ENCODE data around the gene TF. TPM values are rescaled to one million over a fixed set of nuclear protein-coding genes. Genes with fewer than 3 reads are reported as not detected.
A peak's percentile ranks its signal among the peaks of the same experiment; 100 is the strongest.

The TF gene
- total and polyA plus RNA-seq, 4 donors = 5,045 to 9,659 (median 6,266) TPM

DNA sequence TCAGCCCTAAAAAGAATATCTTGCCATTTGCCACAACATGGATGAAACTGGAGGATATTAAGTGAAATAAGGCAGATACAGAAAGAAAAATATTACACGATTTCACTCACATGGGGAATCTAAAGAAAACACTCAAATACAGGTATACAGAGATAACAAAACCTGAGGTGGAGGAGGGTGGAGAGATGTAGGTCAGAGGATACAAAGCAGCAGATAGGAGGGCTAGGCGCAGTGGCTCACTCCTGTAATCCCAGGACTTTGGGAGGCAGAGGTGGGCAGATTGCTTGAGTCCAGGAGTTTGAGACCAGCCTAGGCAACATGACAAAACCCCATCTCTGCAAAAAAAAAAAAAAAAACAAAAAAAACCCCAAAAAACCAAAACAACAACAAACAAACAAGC is 36.3 kb downstream of the TF start:
- Histone ChIP-seq H3K9ac (ENCODE audit: low read depth in 1 of 2, low read length in 2 of 2) (no peak overlapping the region), H3K9me3 (ENCODE audit: control insufficient read depth in 4 of 4, low read length in 3 of 4) (no peaks in the 10 kb centered on the region), H3K36me3 (ENCODE audit: control insufficient read depth in 4 of 4, insufficient read depth in 3 of 4, low read depth in 1 of 4, low read length in 3 of 4) (peaks cover 0 to 19% (median 12%) of the 10 kb centered on the region in 4 donors), H3K4me1 (ENCODE audit: control insufficient read depth in 4 of 4, insufficient read depth in 4 of 4, low read length in 3 of 4) (no peaks in the 10 kb centered on the region), H3K4me3 (ENCODE audit: low read depth in 1 of 3, low read length in 3 of 3) (no peak overlapping the region), H3K27ac (ENCODE audit: low read depth in 1 of 2, low read length in 2 of 2) (no peak overlapping the region), H3K27me3 (ENCODE audit: control insufficient read depth in 4 of 4, insufficient read depth in 4 of 4, low read length in 3 of 4) (no peaks in the 10 kb centered on the region)
- 55% methylated on average over 2 of the region's 2 CpGs for WGBS
- TF ChIP-seq JUND (IDR thresholded peaks at IDR 0.05) (peak in 1 of 2 donors; percentile 47), MAX (IDR thresholded peaks at IDR 0.05) (no peak), EGR1 (IDR thresholded peaks at IDR 0.05; ENCODE audit: low read depth in 2 of 2) (no peak)
- no peak for DNase-seq (ENCODE audit: low spot score)

- Histone ChIP-seq H3K9ac (ENCODE audit: low read depth in 1 of 2, low read length in 2 of 2) (no peak overlapping the region), H3K27me3 (ENCODE audit: control insufficient read depth in 4 of 4, insufficient read depth in 4 of 4, low read length in 3 of 4) (no peaks in the 10 kb centered on the region), H3K4me1 (ENCODE audit: control insufficient read depth in 4 of 4, insufficient read depth in 4 of 4, low read length in 3 of 4) (no peaks in the 10 kb centered on the region), H3K36me3 (ENCODE audit: control insufficient read depth in 4 of 4, insufficient read depth in 3 of 4, low read depth in 1 of 4, low read length in 3 of 4) (peaks cover 0 to 9% (median 3%) of the 10 kb centered on the region in 4 donors), H3K9me3 (ENCODE audit: control insufficient read depth in 4 of 4, low read length in 3 of 4) (no peaks in the 10 kb centered on the region), H3K27ac (ENCODE audit: low read depth in 1 of 2, low read length in 2 of 2) (no peak overlapping the region), H3K4me3 (ENCODE audit: low read depth in 1 of 3, low read length in 3 of 3) (no peak overlapping the region)
- no peak for DNase-seq (ENCODE audit: low spot score)
- 71% methylated on average over 32 of the region's 32 CpGs for WGBS
- TF ChIP-seq GABPA (IDR thresholded peaks at IDR 0.05 in 1 of 2, conservative IDR thresholded peaks at IDR 0.05 in 1 of 2) = no peak
- TF ChIP-seq RXRA (IDR thresholded peaks at IDR 0.05) = no peak
- peak in 1 of 2 donors; percentile 18 for TF ChIP-seq RAD21 (IDR thresholded peaks at IDR 0.05)
These were observed 37.6 kb downstream of the TF start for GRCh38 chr3:133783762-133784161.

DNA sequence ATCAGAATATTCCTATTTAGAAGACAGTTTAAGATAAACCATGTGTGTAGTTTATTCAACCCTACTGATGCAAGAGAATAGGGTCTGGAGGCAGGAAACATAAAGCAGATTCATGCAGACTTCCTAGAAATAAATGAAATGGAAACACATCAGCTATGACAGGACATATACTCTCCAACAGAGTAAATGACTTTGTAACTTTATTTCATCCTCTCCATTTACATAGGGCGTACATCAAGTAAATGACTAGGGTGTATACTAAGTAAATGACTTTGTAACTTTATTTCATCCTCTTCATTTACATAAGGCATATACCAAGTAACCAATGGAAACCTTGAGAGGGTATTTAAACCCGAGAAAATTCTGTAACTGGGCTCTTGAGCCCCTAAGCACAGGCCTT is 41.8 kb downstream of the TF start:
- TF ChIP-seq JUND (IDR thresholded peaks at IDR 0.05) (no peak), RXRA (IDR thresholded peaks at IDR 0.05) (no peak), RAD21 (IDR thresholded peaks at IDR 0.05) (no peak), GABPA (IDR thresholded peaks at IDR 0.05 in 1 of 2, conservative IDR thresholded peaks at IDR 0.05 in 1 of 2) (no peak), HNF4G (IDR thresholded peaks at IDR 0.05) (no peak), YY1 (IDR thresholded peaks at IDR 0.05) (no peak), MAX (IDR thresholded peaks at IDR 0.05) (no peak)
- TF ChIP-seq, protein P1, sequence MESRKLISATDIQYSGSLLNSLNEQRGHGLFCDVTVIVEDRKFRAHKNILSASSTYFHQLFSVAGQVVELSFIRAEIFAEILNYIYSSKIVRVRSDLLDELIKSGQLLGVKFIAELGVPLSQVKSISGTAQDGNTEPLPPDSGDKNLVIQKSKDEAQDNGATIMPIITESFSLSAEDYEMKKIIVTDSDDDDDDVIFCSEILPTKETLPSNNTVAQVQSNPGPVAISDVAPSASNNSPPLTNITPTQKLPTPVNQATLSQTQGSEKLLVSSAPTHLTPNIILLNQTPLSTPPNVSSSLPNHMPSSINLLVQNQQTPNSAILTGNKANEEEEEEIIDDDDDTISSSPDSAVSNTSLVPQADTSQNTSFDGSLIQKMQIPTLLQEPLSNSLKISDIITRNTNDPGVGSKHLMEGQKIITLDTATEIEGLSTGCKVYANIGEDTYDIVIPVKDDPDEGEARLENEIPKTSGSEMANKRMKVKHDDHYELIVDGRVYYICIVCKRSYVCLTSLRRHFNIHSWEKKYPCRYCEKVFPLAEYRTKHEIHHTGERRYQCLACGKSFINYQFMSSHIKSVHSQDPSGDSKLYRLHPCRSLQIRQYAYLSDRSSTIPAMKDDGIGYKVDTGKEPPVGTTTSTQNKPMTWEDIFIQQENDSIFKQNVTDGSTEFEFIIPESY (IDR thresholded peaks at IDR 0.05) = no peak
- TF ChIP-seq, protein P2, sequence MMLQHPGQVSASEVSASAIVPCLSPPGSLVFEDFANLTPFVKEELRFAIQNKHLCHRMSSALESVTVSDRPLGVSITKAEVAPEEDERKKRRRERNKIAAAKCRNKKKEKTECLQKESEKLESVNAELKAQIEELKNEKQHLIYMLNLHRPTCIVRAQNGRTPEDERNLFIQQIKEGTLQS (IDR thresholded peaks at IDR 0.05) = no peak
- no peak for DNase-seq (ENCODE audit: low spot score)
- H3K27ac ChIP-seq (ENCODE audit: low read depth in 1 of 2, low read length in 2 of 2) = no peak overlapping the region
- no peak overlapping the region for H3K4me3 ChIP-seq (ENCODE audit: low read depth in 1 of 3, low read length in 3 of 3)
- H3K9ac ChIP-seq (ENCODE audit: low read depth in 1 of 2, low read length in 2 of 2) = no peak overlapping the region
- no peaks in the 10 kb centered on the region for H3K36me3 ChIP-seq (ENCODE audit: control insufficient read depth in 4 of 4, insufficient read depth in 3 of 4, low read depth in 1 of 4, low read length in 3 of 4)
- no peaks in the 10 kb centered on the region for H3K27me3 ChIP-seq (ENCODE audit: control insufficient read depth in 4 of 4, insufficient read depth in 4 of 4, low read length in 3 of 4)
- no peaks in the 10 kb centered on the region for H3K9me3 ChIP-seq (ENCODE audit: control insufficient read depth in 4 of 4, low read length in 3 of 4)
- 87% methylated on average over 2 of the region's 2 CpGs for WGBS
- H3K4me1 ChIP-seq (ENCODE audit: control insufficient read depth in 4 of 4, insufficient read depth in 4 of 4, low read length in 3 of 4) = no peaks in the 10 kb centered on the region
